HG02884 (cell line): ENCODE data around the gene TEX44.
"Not testable (repeated sequence)": the region's sequence is repeated elsewhere in the genome, so short reads cannot be mapped to it uniquely, and the experiment has no call there.

ENCODE experiments used
- ATAC-seq: cut with Tn5 transposase; IDR thresholded peaks from one replicate; pipeline ENCODE4 v1.9.1; 2021; ENCODE audit warnings: mild to moderate bottlenecking, moderate library complexity; ENCODE audit not compliant: unreplicated experiment

Gene TEX44

DNA sequence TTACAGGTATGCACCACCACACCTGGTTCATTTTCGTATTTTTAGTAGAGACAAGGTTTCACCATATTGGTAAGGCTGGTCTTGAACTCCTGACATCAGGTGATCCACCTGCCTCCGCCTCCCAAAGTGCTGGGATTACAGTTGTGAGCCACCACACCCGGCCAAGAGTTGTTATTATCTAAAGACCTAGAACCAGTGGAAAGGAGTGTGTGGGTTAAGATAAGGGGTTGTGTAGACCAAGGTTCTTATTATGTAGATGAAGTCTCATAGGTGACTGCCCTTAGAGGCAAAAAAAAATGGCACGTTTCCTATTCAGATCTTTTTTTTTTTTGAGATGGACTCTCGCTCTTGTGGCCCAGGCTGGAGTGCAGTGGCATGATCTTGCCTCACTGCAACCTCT, 21.7 kb upstream of the TEX44 start:
- ATAC-seq, result not testable (repeated sequence)

DNA sequence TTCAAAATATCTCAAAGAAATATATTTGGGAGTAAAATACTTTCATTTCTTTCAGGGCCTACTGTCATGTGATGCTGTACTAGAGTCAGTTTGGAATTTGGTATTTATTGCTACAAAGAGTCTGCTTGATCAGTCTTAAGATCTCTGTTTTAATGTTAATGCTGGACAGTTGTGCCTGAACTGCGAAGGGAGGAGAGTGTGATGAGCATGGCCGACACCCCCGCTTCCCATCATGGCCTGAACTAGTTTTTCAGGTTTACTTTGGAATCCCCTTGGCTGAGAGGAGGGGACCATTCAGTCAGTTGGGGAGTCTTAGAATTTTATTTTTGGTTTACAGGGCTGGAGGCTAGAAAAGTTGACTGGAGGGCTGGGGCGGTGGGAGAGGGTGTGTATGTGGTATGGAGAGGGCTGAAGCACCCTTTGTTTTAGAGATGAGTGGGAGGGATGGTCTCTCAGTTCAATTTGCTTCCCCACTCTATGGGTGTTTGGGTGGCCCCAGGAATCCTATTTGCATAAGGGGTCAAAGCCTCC, 20.9 kb upstream of the TEX44 start:
- no peak for ATAC-seq

DNA sequence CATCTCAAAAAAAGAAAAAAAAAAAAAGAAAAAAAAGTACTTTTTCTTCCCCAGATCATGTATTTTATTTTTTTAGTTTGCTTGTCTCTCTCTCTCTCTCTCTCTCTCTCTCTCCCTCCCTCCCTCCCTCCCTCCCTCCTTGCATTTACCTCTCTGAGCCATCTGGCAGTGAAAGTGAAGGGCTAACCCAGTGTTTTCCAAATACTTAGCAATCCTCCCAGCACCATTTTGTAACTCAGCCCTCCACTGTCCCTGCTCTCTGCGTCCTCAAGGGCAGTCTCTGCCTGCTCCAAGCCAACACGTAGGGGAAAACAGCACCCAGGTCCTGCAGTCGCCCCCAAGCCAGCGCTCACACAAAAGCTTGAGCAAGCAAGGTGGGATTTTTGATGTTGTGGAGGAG, 19.6 kb upstream of the TEX44 start:
- no peak for ATAC-seq

DNA sequence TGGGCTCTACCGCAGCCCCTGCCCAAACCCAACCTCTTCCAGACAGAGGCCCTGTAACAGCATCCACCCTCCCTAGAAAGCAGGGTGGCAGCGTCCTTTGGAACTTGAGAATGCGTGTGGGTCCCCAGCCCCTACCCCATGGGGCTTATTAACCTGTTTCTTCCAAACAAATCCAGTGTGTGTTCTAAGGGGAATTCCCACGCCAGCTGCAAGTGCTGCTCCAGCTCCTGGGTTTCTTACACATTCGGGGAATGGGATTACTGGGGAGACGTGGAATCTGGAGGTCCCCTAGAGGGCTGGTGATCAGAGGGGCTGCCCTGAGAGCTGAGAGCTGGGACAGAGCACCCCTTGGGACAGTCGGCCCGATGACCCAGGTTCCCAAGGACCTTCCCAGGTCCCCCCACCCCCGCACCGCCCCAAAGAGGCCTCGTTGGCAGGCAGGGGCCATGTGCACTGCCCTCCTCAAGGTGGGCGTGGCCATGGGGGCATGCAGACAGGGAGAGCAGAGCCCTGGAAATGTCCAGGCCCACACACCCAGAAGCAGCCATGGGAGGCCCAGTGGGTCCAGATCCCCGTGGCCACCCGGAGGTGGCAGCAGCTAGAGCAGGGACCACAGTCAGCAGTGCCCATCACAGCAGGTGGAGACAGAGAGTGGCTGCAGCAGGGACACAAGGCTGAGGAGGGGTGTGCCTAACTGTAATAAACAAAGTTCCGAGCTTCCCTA, 18.8 kb upstream of the TEX44 start:
- ATAC-seq, result no peak

DNA sequence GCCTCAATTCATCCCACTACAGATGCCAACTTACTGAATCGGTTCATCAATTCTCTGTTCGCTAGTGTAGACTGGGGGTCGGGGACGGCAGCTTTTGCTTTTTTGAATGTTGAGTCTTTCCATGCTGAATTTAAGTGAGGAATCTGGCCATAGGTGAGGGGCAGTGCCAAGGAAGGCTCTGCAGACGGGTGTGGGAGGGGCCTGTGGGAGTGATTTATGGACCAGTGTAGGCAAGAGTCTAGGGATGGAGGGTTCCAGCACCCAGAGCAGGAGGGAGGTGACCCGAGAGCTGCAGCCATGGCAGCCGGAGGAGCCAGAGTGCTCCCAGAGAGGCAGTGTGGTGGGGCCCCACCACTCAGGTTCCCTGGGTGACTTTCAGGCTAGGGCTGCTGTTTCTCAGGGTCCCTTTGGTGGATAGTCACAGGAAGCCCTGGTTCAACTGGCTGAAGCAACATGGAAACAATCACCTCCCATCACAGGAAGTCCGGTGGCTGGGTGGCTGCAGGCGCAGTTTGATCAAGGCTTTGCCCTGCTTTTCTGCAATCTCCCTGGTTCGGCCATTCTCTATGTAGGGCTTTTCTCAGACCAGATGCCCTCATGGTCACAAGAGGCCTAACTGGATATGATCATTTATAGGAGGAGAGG, 16.9 kb upstream of the TEX44 start:
- ATAC-seq, result no peak

DNA sequence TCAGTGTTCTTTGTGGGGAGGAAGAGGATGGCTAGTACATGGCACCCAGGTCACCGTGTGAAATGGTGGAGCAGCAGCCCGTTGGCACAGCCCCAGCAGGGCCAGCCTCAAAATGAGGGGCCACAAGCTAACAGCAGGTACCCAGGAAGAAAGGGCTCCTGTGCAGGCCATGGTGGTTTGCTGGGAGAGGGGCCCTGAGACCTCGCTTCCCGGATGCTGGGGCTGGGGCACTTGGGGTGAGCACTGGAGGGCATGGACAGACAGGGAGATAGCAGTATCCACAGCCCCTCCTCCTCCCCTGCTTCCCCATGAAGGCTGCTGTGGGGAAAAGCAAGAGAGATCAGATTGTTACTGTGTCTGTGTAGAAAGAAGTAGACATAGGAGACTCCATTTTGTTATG, 16.2 kb upstream of the TEX44 start:
- ATAC-seq, result no peak

DNA sequence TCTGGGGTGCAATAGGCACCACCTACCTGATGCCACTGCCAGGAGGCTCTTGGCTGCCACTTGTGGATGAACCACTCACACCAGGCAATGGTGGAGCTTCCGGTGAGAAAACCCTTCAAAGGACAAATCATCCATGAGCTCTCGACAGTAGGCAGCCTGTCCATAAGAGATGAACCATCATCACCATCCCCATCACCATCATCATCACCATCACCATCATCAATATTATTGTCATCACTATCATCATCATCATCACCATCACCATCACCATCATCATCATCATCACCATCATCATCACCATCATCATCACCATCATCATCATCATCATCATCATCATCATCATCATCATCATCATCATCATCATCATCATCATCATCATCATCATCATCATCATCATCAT, 14.0 kb upstream of the TEX44 start:
- ATAC-seq, result not testable (repeated sequence)

DNA sequence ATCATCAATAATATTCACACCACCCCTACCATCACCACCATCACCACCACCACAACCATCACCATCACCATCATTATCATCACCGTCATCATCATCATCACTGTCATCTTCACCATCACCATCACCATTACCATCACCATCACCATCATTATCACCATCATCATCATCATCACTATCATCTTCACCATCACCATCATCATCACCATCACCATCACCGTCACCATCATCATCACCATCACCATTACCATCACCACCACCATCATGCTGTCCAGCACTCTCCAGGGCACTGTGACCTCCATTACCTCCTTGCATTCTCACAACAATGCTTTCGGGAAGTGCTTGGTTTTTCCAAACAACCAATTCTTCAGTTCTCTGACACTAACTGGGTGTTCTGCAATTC, 13.1 kb upstream of the TEX44 start:
- ATAC-seq, result no peak

DNA sequence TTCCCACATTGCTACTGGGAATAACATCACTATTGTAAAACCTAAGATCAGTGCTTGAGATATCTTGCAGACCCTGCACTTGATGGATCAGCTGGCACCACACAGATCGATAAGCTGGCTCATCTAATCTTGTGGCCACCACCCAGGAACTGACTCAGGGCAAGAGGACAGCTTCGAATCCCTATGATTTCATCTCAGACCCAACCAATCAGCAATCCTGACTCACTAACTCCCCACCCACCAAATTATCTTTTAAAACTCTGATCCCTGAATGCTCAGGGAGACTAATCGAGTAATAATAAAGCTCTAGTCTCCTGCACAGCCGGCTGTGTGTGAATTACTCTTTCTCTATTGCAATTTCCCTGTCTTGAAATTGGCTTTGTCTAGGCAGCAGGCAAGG, 11.3 kb upstream of the TEX44 start:
- ATAC-seq, result no peak

DNA sequence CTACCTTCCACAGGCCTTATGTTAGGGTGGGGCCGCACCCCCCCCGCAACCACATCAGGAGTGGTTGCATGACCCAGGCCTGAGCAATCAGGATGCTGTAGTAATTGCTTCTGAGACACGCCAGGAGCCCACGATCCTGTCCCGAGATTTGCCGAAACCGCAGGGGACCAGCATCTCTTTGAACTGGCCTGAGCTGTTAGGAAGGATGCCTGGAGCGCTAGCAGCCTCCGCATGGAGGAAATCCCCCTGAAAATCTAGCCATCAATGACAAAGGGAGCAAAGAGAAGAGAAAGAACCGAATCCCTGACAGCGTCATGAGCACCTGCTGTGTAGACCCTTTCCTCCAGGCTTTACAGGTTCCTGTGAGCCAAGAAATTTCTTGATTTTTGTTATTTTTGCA, 8.7 kb upstream of the TEX44 start:
- ATAC-seq, result no peak

DNA sequence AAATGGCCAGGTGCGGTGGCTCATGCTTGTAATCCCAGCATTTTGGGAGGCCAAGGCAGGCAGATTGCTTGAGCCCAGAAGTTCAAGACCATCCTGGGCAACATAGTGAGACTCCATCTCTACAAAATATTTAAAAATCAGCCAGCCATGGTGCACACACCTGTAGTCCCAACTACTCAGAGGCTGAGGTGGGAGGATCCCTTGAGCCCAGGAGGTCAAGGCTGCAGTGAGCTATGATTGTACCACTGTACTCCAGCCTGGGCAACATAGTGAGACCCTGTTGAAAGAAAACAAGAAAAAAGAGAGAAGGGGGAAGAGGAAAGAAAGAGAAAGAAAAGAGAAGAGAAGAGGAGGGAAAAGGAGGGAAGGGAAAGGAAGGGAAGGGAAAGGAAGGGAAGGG, 4.9 kb upstream of the TEX44 start:
- ATAC-seq, result not testable (repeated sequence)

DNA sequence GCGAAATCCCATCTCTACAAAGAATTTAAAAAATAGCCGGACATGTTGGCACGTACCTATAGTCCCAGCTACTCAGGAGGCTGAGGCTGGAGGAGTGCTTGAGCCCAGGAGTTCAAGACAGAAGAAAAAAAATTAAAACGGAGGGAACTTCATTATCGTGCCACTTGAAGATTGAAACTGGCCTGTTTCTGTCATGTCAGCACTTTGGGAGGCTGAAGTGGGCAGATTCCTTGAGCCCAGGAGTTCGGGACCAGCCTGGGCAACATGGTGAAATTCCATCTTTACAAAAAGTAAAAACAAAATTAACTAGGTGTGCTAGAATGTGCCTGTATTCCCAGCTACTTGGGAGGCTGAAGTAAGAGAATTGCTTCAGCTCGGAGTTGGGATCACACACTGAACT, 3.0 kb upstream of the TEX44 start:
- no peak for ATAC-seq

DNA sequence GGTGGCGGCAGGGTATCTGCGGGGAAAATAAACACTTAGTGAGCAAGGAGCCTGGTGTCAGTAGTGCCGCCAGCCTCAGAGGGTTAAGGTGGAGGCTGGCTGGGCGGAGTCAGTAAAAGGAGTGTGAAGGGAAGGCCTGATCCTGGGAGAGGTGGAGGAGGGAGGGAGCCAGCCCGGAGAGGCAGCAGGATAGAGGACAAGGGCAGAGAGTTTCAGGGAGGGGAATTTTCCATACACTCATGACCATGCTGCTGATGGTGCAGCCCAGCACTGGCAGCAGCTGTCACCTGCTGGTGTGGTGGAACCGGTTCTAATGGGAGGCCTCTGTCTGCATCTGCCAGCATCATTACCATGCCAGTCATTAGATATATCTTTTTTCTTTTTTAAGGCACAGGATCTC, 2.0 kb upstream of the TEX44 start:
- ATAC-seq, result no peak

DNA sequence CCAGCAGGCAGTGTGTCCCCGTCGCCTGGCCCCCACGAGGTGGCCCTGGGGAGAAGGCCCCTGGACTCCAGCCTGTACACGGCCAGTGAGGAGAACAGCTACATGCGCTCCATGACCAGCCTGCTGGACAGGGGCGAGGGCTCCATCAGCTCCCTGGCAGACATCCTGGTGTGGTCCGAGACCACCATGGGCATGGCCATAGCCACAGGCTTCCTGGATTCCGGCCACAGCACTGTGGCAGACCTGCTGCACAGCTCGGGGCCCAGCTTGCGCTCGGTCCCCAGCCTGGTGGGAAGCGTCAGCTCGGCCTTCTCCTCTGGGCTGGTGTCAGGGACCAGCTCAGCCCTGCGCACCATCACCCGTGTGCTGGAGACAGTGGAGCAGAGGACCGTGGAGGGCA, 1.0 kb downstream of the TEX44 start:
- ATAC-seq, result no peak

DNA sequence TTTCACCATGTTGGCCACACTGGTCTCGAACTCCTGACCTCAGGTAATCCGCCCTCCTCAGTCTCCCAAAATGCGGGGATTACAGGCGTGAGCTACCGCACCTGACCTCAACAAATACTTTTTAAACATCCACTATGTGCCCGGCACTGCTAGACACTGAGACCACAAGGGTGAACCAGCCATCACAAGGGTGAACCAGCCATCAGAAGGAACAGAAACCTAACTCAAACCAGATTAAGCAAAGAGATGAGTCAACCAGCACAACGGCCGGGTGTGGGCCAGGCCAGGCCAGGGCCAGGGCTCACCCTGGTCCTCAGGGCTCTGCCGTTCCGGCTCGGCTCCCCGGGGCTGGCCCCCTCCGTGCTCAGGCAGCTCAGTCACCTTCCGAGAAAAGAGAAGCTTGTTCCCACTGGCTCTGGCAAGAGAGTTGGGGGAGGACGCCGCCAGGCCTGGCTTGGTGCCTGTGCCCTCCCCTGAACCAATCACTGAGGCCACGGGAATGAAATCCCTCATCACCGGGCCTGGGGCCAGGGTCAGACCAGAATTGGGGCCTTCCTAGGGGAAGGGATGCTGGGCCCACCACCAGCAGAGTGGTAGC, 4.4 kb downstream of the TEX44 start:
- peak; percentile 56 for ATAC-seq

DNA sequence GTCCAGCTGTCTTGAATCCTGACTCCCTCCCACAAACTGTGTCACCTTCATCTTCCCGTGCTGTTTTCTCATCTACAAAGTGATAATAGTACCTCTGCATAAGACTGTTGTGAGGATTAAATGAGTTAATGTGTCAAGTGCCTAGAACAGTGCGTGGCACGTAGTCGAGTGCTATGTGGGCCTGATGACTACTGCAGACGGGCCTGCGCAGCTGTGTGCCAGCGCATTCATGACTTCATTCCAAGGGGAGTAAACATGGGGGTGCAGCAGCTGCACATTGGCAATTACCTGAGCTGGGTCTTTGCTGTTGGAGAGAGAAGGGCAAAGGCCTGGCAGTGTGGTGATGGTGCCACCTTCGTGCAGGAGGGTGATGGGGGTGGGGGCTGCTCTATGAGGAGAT, 5.0 kb downstream of the TEX44 start:
- ATAC-seq, result no peak

DNA sequence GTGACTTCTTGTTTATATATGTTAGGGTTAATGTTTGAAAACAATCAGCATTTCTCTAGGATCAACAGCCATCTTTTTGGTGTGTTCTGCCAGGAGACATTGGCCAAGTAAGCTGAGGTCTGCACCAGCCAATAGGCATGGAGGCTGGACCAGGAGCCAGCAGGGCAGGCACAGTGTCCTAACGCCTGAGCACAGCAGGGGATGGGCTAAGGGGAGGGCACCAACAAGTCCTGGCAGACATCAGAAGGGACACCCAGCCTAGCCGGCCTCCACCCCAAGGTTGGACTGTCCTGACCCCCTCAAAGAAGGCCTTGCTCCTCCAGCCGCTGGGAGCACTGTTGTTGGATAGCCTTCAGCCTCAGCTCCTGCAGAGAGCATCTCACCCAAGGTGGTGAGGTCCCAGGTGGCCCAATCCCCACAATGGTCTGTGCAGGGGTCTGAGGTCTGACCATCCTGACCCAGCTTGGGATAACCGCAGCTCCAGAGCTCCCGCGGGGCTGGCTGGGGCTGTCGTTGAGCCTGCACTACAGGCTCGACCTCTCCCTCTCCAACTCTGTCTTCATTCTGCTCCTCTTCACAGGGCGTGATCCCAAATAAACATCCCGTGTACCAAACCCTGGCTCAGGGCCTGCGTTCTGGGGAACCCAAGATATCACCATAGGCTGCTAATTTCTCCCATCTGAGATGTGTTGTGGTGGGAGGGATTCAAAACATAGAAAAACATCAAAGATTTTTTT, 8.1 kb downstream of the TEX44 start:
- no peak for ATAC-seq

DNA sequence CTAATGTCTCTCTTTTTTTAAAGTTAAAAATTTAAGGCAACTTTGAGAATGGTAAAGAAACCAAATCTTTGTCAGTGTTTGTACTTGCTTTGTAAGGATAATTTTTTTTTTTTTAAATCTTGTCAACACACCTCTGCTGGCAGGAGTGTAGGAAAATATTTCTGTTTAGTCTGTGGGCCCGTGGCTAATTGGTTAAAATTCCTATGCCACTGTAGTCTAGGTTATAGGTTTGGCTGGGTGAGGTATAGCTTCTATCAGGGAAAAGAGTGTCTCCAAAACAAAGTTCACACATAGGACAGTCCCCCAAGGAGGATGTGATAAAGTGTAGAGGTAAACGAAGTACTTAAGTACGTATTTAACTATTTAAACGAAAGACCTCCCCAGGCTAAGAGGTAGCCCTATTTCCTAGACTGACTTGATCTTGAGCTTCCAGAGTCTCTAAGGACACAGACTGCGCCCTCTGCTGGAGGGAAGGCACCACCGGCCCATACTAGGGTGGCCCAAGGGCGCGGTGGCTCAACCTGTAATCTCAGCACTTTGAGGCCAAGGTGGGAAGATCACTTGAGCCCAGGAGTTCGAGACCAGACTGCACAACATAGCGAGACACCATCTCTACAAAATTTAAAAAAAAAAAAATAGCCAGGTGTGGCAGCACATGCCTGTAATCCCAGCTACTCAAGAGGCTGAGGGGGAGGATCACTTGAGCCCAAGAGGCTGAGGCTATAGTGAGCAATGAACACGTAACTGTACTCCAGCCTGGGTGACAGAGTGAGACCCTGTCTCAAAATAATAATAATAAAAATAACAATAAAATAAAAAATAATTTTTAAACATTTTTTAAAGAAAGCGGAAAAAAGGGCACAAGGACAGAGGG, 8.9 kb downstream of the TEX44 start:
- no peak for ATAC-seq

DNA sequence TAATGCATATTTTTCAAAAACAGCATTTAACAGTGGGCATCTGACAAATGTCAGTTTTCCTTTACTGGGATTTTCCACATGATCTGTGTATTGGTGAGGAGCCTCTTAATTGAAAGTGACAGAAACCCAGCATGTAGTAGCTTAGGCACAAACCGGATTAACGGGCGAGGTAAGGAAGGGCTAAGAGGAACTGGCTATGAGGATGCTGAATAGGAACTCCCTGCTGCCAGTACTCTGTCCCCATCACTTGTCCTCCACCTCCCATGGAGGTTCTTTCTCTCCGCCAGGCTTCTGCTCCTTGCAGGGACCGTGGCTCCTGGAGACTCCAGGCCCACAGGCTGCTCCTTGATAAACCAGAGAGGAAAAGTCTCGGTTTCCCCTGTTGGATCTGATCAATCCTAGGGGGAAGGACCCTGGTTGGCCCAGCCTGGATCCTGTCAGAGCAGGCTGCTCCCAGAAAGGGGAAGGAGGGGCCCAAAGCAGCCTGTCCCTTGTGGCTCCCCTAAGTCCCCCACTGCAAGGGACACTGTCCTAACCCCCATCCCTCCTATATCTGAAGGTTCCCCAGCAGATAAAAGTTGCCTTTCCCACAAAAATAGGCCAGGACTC, 10.3 kb downstream of the TEX44 start:
- ATAC-seq, result no peak

DNA sequence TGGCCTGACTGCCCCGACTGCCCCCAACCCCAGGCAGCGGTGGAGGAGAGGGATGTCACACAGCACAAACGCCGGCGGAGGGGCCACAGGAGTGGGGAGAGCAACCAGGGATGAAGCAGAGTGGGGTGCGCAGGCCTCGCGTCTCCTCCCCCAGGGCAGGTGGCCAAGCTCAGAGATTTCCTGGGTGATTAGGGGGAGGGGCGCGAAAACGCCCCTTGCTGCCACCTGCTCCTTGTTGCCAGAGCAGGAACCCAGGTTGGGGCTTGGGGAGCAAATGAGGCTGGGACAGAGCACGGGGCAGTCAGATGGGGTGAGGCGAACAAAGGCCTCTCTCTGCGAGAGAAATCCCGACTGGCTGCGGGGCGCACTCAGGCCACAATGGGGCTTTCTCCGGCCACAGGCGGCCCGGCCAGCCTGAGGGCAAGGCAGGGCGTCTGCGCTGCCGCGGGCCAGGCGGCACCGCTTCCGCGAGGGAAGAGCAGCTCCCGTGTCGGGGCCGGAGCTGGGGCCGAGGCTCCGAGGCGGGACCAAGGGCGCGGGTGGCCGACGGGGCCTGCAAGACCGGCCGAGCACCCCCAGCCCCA, 11.5 kb downstream of the TEX44 start:
- ATAC-seq, result no peak
